ENCODE measurements around the gene TEPSIN.

TEPSIN gene

GRCh38 chr17:81196505-81197408, 42.1 kb downstream of the TEPSIN start:
- DNase-seq: no peak

- DNase-seq: no peak
These were observed 42.8 kb downstream of the TEPSIN start for GRCh38 chr17:81195941-81196495.

- no peak for DNase-seq
These were observed 43.6 kb downstream of the TEPSIN start for GRCh38 chr17:81194941-81195901.

GRCh38 chr17:81194225-81194760, 44.6 kb downstream of the TEPSIN start:
- no peak for DNase-seq

GRCh38 chr17:81193470-81194224, 45.2 kb downstream of the TEPSIN start:
- DNase-seq: no peak

GRCh38 chr17:81193051-81193410, 45.8 kb downstream of the TEPSIN start:
- DNase-seq: no peak

- DNase-seq: no peak
These were observed 46.3 kb downstream of the TEPSIN start for GRCh38 chr17:81192386-81193050.

GRCh38 chr17:81191646-81192045, 47.2 kb downstream of the TEPSIN start:
- DNase-seq: no peak

GRCh38 chr17:81191116-81191515, 47.7 kb downstream of the TEPSIN start:
- no peak for DNase-seq

- no peak for DNase-seq
These were observed 48.3 kb downstream of the TEPSIN start for GRCh38 chr17:81190591-81190990.

GRCh38 chr17:81189670-81190530, 49.0 kb downstream of the TEPSIN start:
- DNase-seq: no peak

GRCh38 chr17:81189016-81189415, 49.8 kb downstream of the TEPSIN start:
- no peak for DNase-seq

- no peak for DNase-seq
These were observed 50.4 kb downstream of the TEPSIN start for GRCh38 chr17:81188491-81188840.

- DNase-seq: no peak
These were observed 51.0 kb downstream of the TEPSIN start for GRCh38 chr17:81187586-81188490.

GRCh38 chr17:81187120-81187519, 51.7 kb downstream of the TEPSIN start:
- DNase-seq: no peak

- DNase-seq: no peak
These were observed 52.7 kb downstream of the TEPSIN start for GRCh38 chr17:81186203-81186602.

GRCh38 chr17:81184555-81184954, 54.3 kb downstream of the TEPSIN start:
- DNase-seq: no peak

- no peak for DNase-seq
These were observed 55.0 kb downstream of the TEPSIN start for GRCh38 chr17:81183807-81184206.

- no peak for DNase-seq
These were observed 55.5 kb downstream of the TEPSIN start for GRCh38 chr17:81183316-81183715.

GRCh38 chr17:81182596-81182995, 56.3 kb downstream of the TEPSIN start:
- no peak for DNase-seq
